ENCODE measurements around the gene UBA6.
A peak's percentile ranks its signal among the peaks of the same experiment; 100 is the strongest.

Gene UBA6

DNA sequence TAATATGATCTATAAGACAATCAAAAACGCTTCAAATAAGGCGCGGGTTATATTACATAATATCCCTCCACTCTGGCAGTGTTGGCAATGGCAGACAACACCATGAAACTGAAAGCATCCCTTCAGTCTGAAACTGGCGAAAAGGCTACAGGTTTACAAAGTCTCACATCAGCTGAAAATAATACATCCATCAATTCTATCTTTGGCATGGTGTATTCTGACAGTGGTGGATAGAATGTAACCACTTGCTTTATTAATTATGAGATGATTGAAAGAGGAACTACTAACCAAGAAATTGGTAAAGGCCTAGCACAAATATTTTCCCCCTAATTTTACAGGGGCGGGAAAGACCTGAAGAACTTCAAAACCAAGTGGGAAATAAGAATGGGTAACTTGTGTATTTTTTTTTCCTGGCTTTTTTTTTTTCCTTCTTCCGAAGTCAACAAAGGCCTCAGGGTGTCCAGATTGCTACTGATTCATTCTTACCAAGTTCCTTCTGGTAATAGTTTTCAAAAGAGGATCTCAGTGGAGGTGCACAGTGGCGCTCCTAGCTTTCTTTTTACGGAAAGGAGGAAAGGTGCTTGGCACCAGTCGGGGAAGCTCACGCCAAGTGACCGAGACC lies 728 bp downstream of the UBA6 start:
- peaks cover 57% of the 10 kb centered on the region for H3K4me1 ChIP-seq (ENCODE audit: insufficient read depth, low read length, poor library complexity, severe bottlenecking)
- H3K4me2 ChIP-seq (ENCODE audit: low read depth, low read length, poor library complexity, severe bottlenecking) = peak overlapping the region; percentile 91
- TF ChIP-seq, protein P1, sequence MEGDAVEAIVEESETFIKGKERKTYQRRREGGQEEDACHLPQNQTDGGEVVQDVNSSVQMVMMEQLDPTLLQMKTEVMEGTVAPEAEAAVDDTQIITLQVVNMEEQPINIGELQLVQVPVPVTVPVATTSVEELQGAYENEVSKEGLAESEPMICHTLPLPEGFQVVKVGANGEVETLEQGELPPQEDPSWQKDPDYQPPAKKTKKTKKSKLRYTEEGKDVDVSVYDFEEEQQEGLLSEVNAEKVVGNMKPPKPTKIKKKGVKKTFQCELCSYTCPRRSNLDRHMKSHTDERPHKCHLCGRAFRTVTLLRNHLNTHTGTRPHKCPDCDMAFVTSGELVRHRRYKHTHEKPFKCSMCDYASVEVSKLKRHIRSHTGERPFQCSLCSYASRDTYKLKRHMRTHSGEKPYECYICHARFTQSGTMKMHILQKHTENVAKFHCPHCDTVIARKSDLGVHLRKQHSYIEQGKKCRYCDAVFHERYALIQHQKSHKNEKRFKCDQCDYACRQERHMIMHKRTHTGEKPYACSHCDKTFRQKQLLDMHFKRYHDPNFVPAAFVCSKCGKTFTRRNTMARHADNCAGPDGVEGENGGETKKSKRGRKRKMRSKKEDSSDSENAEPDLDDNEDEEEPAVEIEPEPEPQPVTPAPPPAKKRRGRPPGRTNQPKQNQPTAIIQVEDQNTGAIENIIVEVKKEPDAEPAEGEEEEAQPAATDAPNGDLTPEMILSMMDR (conservative IDR thresholded peaks at IDR 0.05; ENCODE audit: low read length) = no peak
- TF ChIP-seq EZH2phosphoT487 (IDR thresholded peaks at IDR 0.05; ENCODE audit: borderline replicate concordance) = no peak
- H2AFZ ChIP-seq (ENCODE audit: low read length) = peak overlapping the region; percentile 78
- H3K9ac ChIP-seq (ENCODE audit: low read depth, low read length, poor library complexity, severe bottlenecking) = peak overlapping the region; percentile 85
- no peaks in the 10 kb centered on the region for H3K27me3 ChIP-seq (ENCODE audit: insufficient read depth, low read length, poor library complexity, severe bottlenecking)
- peaks cover 30% of the 10 kb centered on the region for H4K20me1 ChIP-seq (ENCODE audit: insufficient read depth, low read length, poor library complexity, severe bottlenecking)
- H3K4me3 ChIP-seq (ENCODE audit: low read length, poor library complexity, severe bottlenecking) = peak overlapping the region; percentile 92
- no peaks in the 10 kb centered on the region for H3K9me3 ChIP-seq (ENCODE audit: insufficient read depth, low read depth, low read length)
- H3K36me3 ChIP-seq (ENCODE audit: insufficient read depth, low read length) = no peaks in the 10 kb centered on the region
- H3K79me2 ChIP-seq (ENCODE audit: insufficient read depth, low read length) = peaks cover 85% of the 10 kb centered on the region
- H3K9me2 ChIP-seq (replicated peaks; ENCODE audit: low read depth, low read length) = no peaks in the 10 kb centered on the region
- no peaks in the 10 kb centered on the region for H3F3A ChIP-seq (ENCODE audit: low read depth)

DNA sequence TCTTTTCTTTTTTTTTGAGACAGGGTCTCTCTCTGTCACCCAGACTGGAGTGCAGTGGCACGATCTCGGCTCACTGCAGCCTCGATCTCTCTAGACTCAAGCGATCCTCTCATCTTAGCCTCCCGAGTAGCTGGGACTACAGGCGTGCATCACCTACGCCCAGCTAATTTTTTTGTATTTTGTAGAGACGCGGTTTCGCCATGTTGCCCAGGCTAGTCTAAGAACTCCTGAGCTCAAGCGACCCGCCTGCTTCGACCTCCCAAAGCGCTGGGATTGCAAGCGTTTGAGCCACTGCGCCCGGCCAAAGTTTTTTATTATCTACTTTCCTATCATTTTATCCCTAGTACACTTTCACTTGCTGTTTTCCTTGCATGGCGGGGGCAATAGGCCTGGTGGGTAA lies 1.4 kb downstream of the UBA6 start:
- Histone ChIP-seq H3K27me3 (ENCODE audit: insufficient read depth, low read length, poor library complexity, severe bottlenecking) (no peaks in the 10 kb centered on the region), H3K9me2 (replicated peaks; ENCODE audit: low read depth, low read length) (no peaks in the 10 kb centered on the region), H3K4me1 (ENCODE audit: insufficient read depth, low read length, poor library complexity, severe bottlenecking) (peaks cover 57% of the 10 kb centered on the region), H3K79me2 (ENCODE audit: insufficient read depth, low read length) (peaks cover 87% of the 10 kb centered on the region), H3K9me3 (ENCODE audit: insufficient read depth, low read depth, low read length) (no peaks in the 10 kb centered on the region), H3K36me3 (ENCODE audit: insufficient read depth, low read length) (no peaks in the 10 kb centered on the region), H3K4me3 (ENCODE audit: low read length, poor library complexity, severe bottlenecking) (peak overlapping the region; percentile 92), H3K9ac (ENCODE audit: low read depth, low read length, poor library complexity, severe bottlenecking) (peak overlapping the region; percentile 85), H3K4me2 (ENCODE audit: low read depth, low read length, poor library complexity, severe bottlenecking) (peak overlapping the region; percentile 91), H4K20me1 (ENCODE audit: insufficient read depth, low read length, poor library complexity, severe bottlenecking) (peaks cover 30% of the 10 kb centered on the region), H2AFZ (ENCODE audit: low read length) (no peak overlapping the region), H3F3A (ENCODE audit: low read depth) (no peaks in the 10 kb centered on the region)
- TF ChIP-seq, protein P1 (conservative IDR thresholded peaks at IDR 0.05; ENCODE audit: low read length) = no peak
- TF ChIP-seq EZH2phosphoT487 (IDR thresholded peaks at IDR 0.05; ENCODE audit: borderline replicate concordance) = no peak

DNA sequence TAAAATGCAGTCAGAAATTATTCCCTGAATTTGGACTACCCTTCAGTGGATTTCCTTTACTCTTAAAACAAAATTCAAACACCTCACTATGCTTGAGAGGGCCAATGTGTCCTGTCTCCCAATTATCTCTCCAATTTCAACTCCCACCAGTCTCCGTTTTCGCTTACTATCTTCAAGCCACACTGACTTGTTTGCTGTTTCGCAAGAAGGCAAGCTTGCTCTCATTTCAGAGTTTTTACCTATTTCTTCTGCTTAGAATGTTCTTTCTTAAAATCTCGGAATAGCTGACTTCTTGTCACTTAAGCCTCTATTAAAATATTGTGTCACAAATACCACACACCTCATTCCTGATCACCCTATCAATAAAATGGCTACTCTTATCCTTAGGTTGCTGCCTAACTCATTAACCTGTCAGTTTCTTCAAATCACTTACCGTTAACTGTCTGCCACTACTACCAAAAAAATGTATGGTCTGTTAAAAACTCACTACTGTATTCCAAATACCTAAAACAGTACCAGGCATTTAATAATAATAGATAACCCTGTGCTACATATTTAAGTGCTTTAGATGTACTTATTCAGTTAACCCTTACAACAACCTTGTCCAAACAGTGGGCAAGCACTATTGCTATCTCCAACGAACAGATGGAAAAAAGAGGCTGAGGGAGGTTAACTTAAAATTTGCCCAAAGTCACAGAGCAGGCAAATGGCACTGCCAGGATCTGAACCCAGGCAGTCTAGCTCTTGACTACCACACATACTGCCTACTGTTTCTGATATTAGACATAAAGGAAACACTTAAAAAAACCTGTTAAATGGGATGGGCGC lies 2.9 kb downstream of the UBA6 start:
- H3K4me2 ChIP-seq (ENCODE audit: low read depth, low read length, poor library complexity, severe bottlenecking) = peak overlapping the region; percentile 91
- peak overlapping the region; percentile 15 for H3K9ac ChIP-seq (ENCODE audit: low read depth, low read length, poor library complexity, severe bottlenecking)
- no peaks in the 10 kb centered on the region for H3K27me3 ChIP-seq (ENCODE audit: insufficient read depth, low read length, poor library complexity, severe bottlenecking)
- H3K79me2 ChIP-seq (ENCODE audit: insufficient read depth, low read length) = peaks cover 79% of the 10 kb centered on the region
- peaks cover 3% of the 10 kb centered on the region; the same call in 1 of the 2 replicates for H3K36me3 ChIP-seq (ENCODE audit: insufficient read depth, low read length)
- no peaks in the 10 kb centered on the region for H3F3A ChIP-seq (ENCODE audit: low read depth)
- no peaks in the 10 kb centered on the region for H3K9me3 ChIP-seq (ENCODE audit: insufficient read depth, low read depth, low read length)
- H2AFZ ChIP-seq (ENCODE audit: low read length) = no peak overlapping the region
- TF ChIP-seq, protein P1 (conservative IDR thresholded peaks at IDR 0.05; ENCODE audit: low read length) = no peak
- TF ChIP-seq EZH2phosphoT487 (IDR thresholded peaks at IDR 0.05; ENCODE audit: borderline replicate concordance) = no peak
- H3K4me1 ChIP-seq (ENCODE audit: insufficient read depth, low read length, poor library complexity, severe bottlenecking) = peaks cover 58% of the 10 kb centered on the region
- H4K20me1 ChIP-seq (ENCODE audit: insufficient read depth, low read length, poor library complexity, severe bottlenecking) = peaks cover 30% of the 10 kb centered on the region
- no peaks in the 10 kb centered on the region for H3K9me2 ChIP-seq (replicated peaks; ENCODE audit: low read depth, low read length)
- H3K4me3 ChIP-seq (ENCODE audit: low read length, poor library complexity, severe bottlenecking) = peak overlapping the region; percentile 92
